BJ (cell line): Measurements from ENCODE around the gene APLP2. TPM values are rescaled to one million over a fixed set of nuclear protein-coding genes. Genes with fewer than 3 reads are reported as not detected.

Experiments used
- CTCF ChIA-PET: fragments of 350-600 bp; formaldehyde crosslinking; extraction: SDS; loops from one replicate; lab custom pipeline; 2021; ENCODE audit warnings: antibody characterized with exemption, inconsistent platforms; lab: Yijun Ruan, JAX
- POLR2A ChIA-PET: fragments of 300-600 bp; sonication (Branson Sonifier 250); formaldehyde crosslinking; extraction: SDS; loops from one replicate; lab custom pipeline; 2021; ENCODE audit warnings: antibody characterized with exemption; lab: Charles Lee
- DNase-seq: peaks from one replicate; pipeline ENCODE4 v3.0.0-alpha.2; 2011; ENCODE audit warnings: low read depth
- H3K27me3 ChIP-seq: 2 replicates; pipeline ENCODE4 v1.6.0; 2011; ENCODE audit warnings: low read length; ENCODE audit not compliant: control insufficient read depth, insufficient read depth
- H3K36me3 ChIP-seq: 2 replicates; pipeline ENCODE4 v1.5.1; 2011; ENCODE audit warnings: low read length; ENCODE audit not compliant: control insufficient read depth, insufficient read depth
- H3K4me3 ChIP-seq: 2 replicates; pipeline ENCODE4 v1.5.1; 2011; ENCODE audit warnings: low read depth, mild to moderate bottlenecking, control low read depth, low read length
- CTCF ChIP-seq: IDR thresholded peaks from 2 replicates; pipeline ENCODE4 v1.5.1; 2011; ENCODE audit warnings: low read depth, mild to moderate bottlenecking, control low read depth, inconsistent platforms, low read length, moderate library complexity; ENCODE audit not compliant: insufficient read depth
- polyA plus RNA-seq: library from polyadenylated mRNA; depleted of rRNA; stranded (reverse); fragments of >200 nt; gene quantifications from 2 replicates; pipeline ENCODE4 v1.2.3, GENCODE V29; 2011

Gene APLP2
- polyA plus RNA-seq, 1 experiment: 465 TPM

- H3K4me3 ChIP-seq: no peak overlapping the region
- H3K36me3 ChIP-seq: no peaks in the 10 kb centered on the region
- ChIA-PET CTCF (no interaction called here), POLR2A (no interaction called here)
- H3K27me3 ChIP-seq: peaks cover 44% of the 10 kb centered on the region
- no peak for DNase-seq
- no peak for TF ChIP-seq CTCF
Measured at GRCh38 chr11:130160498-130161155, 90.9 kb downstream of the APLP2 start.

- no peak for DNase-seq
- TF ChIP-seq CTCF: no peak
- Histone ChIP-seq H3K36me3 (no peaks in the 10 kb centered on the region), H3K4me3 (no peak overlapping the region), H3K27me3 (peaks cover 44% of the 10 kb centered on the region)
- ChIA-PET POLR2A (no interaction called here), CTCF (interaction anchor here (1.2 kb wide), 1 partner anchor 239 kb away, joined by 3 read pairs; no protein-coding TSS in a partner anchor)
Measured at GRCh38 chr11:130161441-130162145, 91.9 kb downstream of the APLP2 start.

GRCh38 chr11:130162733-130163132, 93.0 kb downstream of the APLP2 start:
- no peak for TF ChIP-seq CTCF
- ChIA-PET CTCF (interaction anchor here (1.2 kb wide), 1 partner anchor 12 kb away, joined by 3 read pairs; no protein-coding TSS in a partner anchor), POLR2A (no interaction called here)
- H3K27me3 ChIP-seq: peaks cover 42% of the 10 kb centered on the region
- no peaks in the 10 kb centered on the region for H3K36me3 ChIP-seq
- no peak for DNase-seq
- no peak overlapping the region for H3K4me3 ChIP-seq

GRCh38 chr11:130163346-130164220, 93.9 kb downstream of the APLP2 start:
- Histone ChIP-seq H3K4me3 (no peak overlapping the region), H3K36me3 (no peaks in the 10 kb centered on the region), H3K27me3 (peaks cover 38% of the 10 kb centered on the region)
- ChIA-PET POLR2A (no interaction called here), CTCF (interaction anchor here (1.2 kb wide), 1 partner anchor 13 kb away, joined by 3 read pairs; no protein-coding TSS in a partner anchor)
- DNase-seq: no peak
- TF ChIP-seq CTCF: no peak

- CTCF ChIA-PET: no interaction called here
- no peak for DNase-seq
- TF ChIP-seq CTCF: no peak
- H3K27me3 ChIP-seq: peaks cover 33% of the 10 kb centered on the region
- H3K36me3 ChIP-seq: no peaks in the 10 kb centered on the region
- no peak overlapping the region for H3K4me3 ChIP-seq
- POLR2A ChIA-PET: no interaction called here
Measured at GRCh38 chr11:130164221-130164570, 94.5 kb downstream of the APLP2 start.
